AG10803 (cell line): Measurements from ENCODE around the gene UGT1A7.

ENCODE experiments used
- DNase-seq: peaks from one replicate; pipeline ENCODE4 v3.0.0; 2010; ENCODE audit warnings: low read depth
- H3K4me3 ChIP-seq: 2 replicates; pipeline ENCODE4 v1.5.1; 2011; ENCODE audit warnings: mild to moderate bottlenecking, low read length, control low read depth
- TF ChIP-seq, protein P1 (sequence below): conservative IDR thresholded peaks from 2 replicates; pipeline ENCODE4 v1.5.1; 2011; ENCODE audit warnings: mild to moderate bottlenecking, low read length, control low read depth, inconsistent platforms

UGT1A7 gene

GRCh38 chr2:233791883-233792329 lies 110.2 kb downstream of the UGT1A7 start:
- no peak for DNase-seq

GRCh38 chr2:233792720-233793119 lies 111.0 kb downstream of the UGT1A7 start:
- no peak overlapping the region for H3K4me3 ChIP-seq
- TF ChIP-seq, protein P1, sequence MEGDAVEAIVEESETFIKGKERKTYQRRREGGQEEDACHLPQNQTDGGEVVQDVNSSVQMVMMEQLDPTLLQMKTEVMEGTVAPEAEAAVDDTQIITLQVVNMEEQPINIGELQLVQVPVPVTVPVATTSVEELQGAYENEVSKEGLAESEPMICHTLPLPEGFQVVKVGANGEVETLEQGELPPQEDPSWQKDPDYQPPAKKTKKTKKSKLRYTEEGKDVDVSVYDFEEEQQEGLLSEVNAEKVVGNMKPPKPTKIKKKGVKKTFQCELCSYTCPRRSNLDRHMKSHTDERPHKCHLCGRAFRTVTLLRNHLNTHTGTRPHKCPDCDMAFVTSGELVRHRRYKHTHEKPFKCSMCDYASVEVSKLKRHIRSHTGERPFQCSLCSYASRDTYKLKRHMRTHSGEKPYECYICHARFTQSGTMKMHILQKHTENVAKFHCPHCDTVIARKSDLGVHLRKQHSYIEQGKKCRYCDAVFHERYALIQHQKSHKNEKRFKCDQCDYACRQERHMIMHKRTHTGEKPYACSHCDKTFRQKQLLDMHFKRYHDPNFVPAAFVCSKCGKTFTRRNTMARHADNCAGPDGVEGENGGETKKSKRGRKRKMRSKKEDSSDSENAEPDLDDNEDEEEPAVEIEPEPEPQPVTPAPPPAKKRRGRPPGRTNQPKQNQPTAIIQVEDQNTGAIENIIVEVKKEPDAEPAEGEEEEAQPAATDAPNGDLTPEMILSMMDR = no peak
- DNase-seq = no peak

More at GRCh38 chr2:233791883-233792329, 110.2 kb downstream of the UGT1A7 start:
- no peak overlapping the region for H3K4me3 ChIP-seq
- TF ChIP-seq, protein P1 = no peak

DNA sequence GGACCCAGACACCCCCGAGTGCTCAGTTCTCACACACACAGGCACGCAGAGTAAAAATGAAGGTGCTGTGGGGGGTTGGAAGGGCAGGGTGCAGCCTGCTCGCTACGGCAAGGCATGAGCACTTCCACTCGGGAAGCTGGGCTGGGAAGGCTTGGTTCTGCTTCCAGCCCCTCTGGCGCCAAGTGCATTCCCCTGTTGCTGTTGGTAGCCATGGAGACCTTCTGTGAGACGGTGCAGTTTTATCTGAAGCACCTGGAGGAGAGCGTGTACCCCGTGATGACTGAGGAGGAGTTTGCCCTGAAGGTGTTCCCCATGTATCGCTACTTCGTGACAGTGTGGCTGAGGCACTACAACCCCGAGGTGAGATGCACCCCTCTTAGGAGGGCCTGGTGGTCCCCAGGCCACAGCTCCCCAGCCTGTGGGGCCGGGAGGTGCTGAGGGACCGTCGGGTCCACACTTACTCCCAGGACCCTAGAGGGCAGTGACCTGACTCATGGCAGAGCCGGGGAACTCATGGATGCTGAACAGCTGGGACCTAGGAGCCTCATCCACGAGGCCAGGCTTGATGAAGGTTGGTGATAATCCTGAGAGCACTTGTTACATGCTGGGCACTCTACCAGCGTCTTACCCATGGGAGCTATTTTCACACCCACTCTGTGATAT lies 111.9 kb downstream of the UGT1A7 start:
- H3K4me3 ChIP-seq = no peak overlapping the region
- no peak for DNase-seq
- TF ChIP-seq, protein P1 = no peak

- no peak for DNase-seq
- TF ChIP-seq, protein P1 = no peak
- no peak overlapping the region for H3K4me3 ChIP-seq
Observed at GRCh38 chr2:233794128-233794658, 112.5 kb downstream of the UGT1A7 start.

GRCh38 chr2:233795735-233796171 lies 114.1 kb downstream of the UGT1A7 start:
- H3K4me3 ChIP-seq = no peak overlapping the region
- DNase-seq = no peak
- TF ChIP-seq, protein P1 = no peak

GRCh38 chr2:233796254-233796653 lies 114.6 kb downstream of the UGT1A7 start:
- TF ChIP-seq, protein P1 = no peak
- H3K4me3 ChIP-seq = no peak overlapping the region
- DNase-seq = no peak

- DNase-seq = no peak
- H3K4me3 ChIP-seq = no peak overlapping the region
- TF ChIP-seq, protein P1 = no peak
Observed at GRCh38 chr2:233798335-233799086, 116.8 kb downstream of the UGT1A7 start.
